KMS-11 (cell line): ENCODE results near the gene SPATA31E1.
A peak's percentile ranks its signal among the peaks of the same experiment; 100 is the strongest.

Experiments used
- H2AFZ ChIP-seq: fragments of 200-600 bp; sonication (generic); 2 replicates; pipeline ENCODE4 v1.6.1; 2016; ENCODE audit warnings: antibody characterized with exemption, mixed run types, low read depth
- H3K27ac ChIP-seq: fragments of 200-600 bp; sonication (generic); 2 replicates; pipeline ENCODE4 v1.6.1; 2016; ENCODE audit warnings: mild to moderate bottlenecking, mixed run types
- H3K27me3 ChIP-seq: fragments of 200-600 bp; sonication (generic); 2 replicates; pipeline ENCODE4 v1.6.1; 2017; ENCODE audit warnings: mild to moderate bottlenecking, low read depth, mixed run types, moderate library complexity; ENCODE audit not compliant: insufficient read depth
- H3K36me3 ChIP-seq: fragments of 200-600 bp; sonication (generic); 2 replicates; pipeline ENCODE4 v1.6.1; 2017; ENCODE audit warnings: mild to moderate bottlenecking, mixed run types; ENCODE audit not compliant: insufficient read depth
- H3K4me1 ChIP-seq: fragments of 200-600 bp; sonication (generic); 2 replicates; pipeline ENCODE4 v1.6.1; 2016; ENCODE audit warnings: mild to moderate bottlenecking, low read depth, mixed run types; ENCODE audit not compliant: poor library complexity, severe bottlenecking
- H3K4me2 ChIP-seq: fragments of 200-600 bp; sonication (generic); 2 replicates; pipeline ENCODE4 v1.7.0; 2016; ENCODE audit warnings: mild to moderate bottlenecking, mixed run types
- H3K4me3 ChIP-seq: fragments of 200-600 bp; sonication (generic); IDR thresholded peaks from 2 replicates; pipeline ENCODE4 v1.6.1; 2017; ENCODE audit warnings: low read depth, low read length, mixed read lengths; ENCODE audit not compliant: insufficient read depth
- H3K79me2 ChIP-seq: fragments of 200-600 bp; sonication (generic); 2 replicates; pipeline ENCODE4 v1.6.1; 2016; ENCODE audit warnings: low read depth, mixed run types; ENCODE audit not compliant: insufficient read depth
- H3K9ac ChIP-seq: fragments of 200-600 bp; sonication (generic); 2 replicates; pipeline ENCODE4 v1.6.1; 2016; ENCODE audit warnings: mild to moderate bottlenecking, mixed run types
- H4K20me1 ChIP-seq: fragments of 200-600 bp; sonication (generic); 2 replicates; pipeline ENCODE4 v1.6.1; 2016; ENCODE audit warnings: mild to moderate bottlenecking, mixed run types; ENCODE audit not compliant: insufficient read depth
- TF ChIP-seq, protein P1 (sequence below): fragments of 200-600 bp; sonication (generic); conservative IDR thresholded peaks from 2 replicates; pipeline ENCODE4 v1.6.1; 2017; ENCODE audit warnings: low read depth, mild to moderate bottlenecking, antibody characterized with exemption, low read length, moderate library complexity, mixed read lengths

Gene SPATA31E1

DNA sequence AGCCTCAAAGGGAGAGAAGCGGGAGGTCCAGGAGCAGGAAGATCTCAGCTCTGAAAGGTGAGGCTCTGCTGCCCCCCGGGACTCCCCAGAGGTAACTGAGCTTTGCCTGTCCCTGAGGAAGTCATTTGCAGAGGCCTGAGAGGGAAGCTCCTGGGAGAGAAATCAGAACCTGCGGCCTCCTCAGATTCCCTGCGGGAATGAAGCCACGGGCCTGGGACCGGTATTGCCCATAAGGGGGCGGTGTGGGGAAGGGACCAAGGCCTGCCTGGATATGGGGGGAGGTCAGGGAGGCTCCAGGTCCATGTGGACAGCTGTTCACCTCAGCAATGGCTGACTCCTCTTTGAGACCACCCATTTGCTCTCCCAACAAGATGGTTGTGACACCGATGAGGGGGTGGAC lies 1.3 kb downstream of the SPATA31E1 start:
- H3K4me2 ChIP-seq: no peak overlapping the region
- H3K4me1 ChIP-seq: peaks cover 11% of the 10 kb centered on the region
- no peaks in the 10 kb centered on the region for H3K36me3 ChIP-seq
- H2AFZ ChIP-seq: no peak overlapping the region
- H3K79me2 ChIP-seq: no peaks in the 10 kb centered on the region
- no peaks in the 10 kb centered on the region for H4K20me1 ChIP-seq
- TF ChIP-seq, protein P1, sequence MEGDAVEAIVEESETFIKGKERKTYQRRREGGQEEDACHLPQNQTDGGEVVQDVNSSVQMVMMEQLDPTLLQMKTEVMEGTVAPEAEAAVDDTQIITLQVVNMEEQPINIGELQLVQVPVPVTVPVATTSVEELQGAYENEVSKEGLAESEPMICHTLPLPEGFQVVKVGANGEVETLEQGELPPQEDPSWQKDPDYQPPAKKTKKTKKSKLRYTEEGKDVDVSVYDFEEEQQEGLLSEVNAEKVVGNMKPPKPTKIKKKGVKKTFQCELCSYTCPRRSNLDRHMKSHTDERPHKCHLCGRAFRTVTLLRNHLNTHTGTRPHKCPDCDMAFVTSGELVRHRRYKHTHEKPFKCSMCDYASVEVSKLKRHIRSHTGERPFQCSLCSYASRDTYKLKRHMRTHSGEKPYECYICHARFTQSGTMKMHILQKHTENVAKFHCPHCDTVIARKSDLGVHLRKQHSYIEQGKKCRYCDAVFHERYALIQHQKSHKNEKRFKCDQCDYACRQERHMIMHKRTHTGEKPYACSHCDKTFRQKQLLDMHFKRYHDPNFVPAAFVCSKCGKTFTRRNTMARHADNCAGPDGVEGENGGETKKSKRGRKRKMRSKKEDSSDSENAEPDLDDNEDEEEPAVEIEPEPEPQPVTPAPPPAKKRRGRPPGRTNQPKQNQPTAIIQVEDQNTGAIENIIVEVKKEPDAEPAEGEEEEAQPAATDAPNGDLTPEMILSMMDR: 0 out of 2 replicates have a peak, but pooled peaks have one; percentile 28
- no peak overlapping the region for H3K27ac ChIP-seq
- H3K9ac ChIP-seq: no peak overlapping the region
- H3K27me3 ChIP-seq: no peaks in the 10 kb centered on the region
- H3K4me3 ChIP-seq: no peak overlapping the region

DNA sequence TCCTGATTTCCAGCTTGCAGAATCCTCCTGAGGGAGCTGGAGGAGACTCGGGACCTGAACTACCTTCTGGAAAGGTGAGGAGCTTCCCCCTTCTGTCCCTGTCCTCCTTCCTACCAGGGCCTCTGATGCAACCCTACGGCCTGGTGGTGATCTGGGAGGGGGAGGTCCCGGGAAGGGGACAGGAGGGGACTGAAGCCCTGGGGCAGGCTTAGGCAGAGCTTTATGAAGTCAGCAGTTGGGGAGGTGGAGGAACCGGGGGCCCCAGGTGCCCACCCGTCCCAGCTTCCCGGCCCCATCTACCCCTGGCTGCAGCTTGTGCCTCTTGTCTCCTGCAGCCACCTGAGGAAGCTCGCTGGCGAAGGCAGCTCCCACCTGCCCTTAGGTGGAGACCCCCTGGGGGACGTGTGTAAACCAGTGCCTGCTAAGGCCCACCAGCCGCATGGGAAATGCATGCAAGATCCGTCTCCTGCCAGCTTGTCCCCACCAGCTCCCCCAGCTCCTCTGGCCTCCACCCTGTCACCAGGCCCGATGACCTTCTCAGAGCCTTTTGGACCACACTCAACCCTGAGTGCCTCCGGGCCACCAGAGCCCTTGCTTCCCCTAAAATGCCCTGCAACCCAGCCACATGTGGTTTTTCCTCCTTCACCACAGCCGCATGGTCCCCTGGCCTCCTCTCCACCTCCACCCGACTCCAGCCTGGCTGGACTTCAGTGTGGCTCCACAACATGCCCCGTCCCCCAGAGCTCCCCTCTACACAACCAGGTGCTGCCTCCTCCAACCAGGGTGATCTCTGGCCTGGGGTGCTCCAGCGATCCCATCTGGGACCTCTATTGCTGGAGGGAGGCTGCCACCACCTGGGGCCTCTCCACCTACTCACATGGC lies 2.1 kb downstream of the SPATA31E1 start:
- no peak overlapping the region for H3K4me2 ChIP-seq
- H3K27me3 ChIP-seq: no peaks in the 10 kb centered on the region
- TF ChIP-seq, protein P1: no peak
- no peaks in the 10 kb centered on the region for H4K20me1 ChIP-seq
- no peaks in the 10 kb centered on the region for H3K36me3 ChIP-seq
- no peak overlapping the region for H3K4me3 ChIP-seq
- peaks cover 11% of the 10 kb centered on the region for H3K4me1 ChIP-seq
- H3K27ac ChIP-seq: no peak overlapping the region
- no peaks in the 10 kb centered on the region for H3K79me2 ChIP-seq
- H3K9ac ChIP-seq: no peak overlapping the region
- H2AFZ ChIP-seq: no peak overlapping the region

DNA sequence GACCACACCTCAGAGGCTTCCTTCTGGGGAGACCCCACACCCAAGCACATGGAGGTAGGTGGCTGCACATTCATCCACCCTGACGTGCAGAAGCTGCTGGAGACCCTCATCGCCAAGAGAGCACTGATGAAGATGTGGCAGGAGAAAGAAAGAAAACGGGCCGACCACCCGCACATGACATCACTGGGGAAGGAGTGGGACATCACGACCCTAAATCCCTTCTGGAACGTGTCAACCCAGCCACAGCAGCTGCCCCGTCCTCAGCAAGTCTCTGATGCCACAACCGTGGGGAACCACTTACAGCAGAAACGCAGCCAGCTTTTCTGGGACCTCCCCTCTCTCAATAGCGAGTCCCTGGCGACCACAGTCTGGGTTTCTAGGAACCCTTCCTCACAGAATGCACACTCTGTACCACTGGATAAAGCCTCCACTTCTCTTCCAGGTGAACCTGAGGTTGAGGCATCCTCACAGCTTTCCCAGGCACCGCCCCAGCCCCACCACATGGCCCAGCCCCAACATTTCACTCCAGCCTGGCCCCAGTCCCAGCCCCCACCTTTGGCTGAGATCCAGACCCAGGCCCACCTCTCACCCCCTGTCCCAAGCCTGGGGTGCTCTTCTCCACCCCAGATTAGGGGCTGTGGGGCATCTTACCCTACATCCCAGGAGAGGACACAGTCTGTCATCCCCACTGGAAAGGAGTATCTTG lies 3.0 kb downstream of the SPATA31E1 start:
- no peak overlapping the region for H3K4me3 ChIP-seq
- H3K4me1 ChIP-seq: peaks cover 11% of the 10 kb centered on the region
- no peaks in the 10 kb centered on the region for H3K27me3 ChIP-seq
- H3K4me2 ChIP-seq: no peak overlapping the region
- no peak overlapping the region for H3K9ac ChIP-seq
- H3K27ac ChIP-seq: no peak overlapping the region
- H2AFZ ChIP-seq: no peak overlapping the region
- no peaks in the 10 kb centered on the region for H3K79me2 ChIP-seq
- TF ChIP-seq, protein P1: no peak
- no peaks in the 10 kb centered on the region for H4K20me1 ChIP-seq
- H3K36me3 ChIP-seq: no peaks in the 10 kb centered on the region

DNA sequence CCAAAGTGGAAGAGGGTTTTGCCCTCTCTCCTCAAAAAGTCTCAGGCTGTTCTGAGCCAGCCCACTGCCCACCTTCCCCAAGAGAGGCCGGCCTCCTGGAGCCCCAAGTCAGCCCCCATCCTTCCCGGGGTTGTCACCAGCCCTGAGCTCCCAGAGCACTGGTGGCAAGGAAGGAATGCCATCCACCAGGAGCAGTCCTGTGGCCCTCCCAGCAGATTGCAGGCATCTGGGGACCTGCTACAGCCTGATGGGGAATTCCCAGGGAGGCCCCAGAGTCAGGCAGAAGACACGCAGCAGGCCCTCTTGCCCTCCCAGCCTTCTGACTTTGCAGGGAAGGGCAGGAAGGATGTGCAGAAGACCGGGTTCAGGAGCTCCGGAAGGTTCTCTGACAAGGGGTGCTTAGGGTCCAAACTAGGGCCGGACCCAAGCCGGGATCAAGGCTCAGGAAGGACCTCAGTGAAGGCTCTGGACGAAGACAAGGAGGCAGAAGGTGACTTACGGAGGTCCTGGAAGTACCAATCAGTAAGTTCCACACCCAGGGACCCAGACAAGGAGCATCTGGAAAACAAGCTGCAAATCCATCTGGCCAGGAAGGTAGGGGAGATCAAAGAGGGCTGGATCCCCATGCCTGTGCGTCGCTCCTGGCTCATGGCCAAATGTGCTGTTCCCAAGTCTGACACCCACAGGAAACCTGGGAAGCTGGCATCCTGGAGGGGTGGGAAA lies 3.7 kb downstream of the SPATA31E1 start:
- TF ChIP-seq, protein P1: no peak
- Histone ChIP-seq H3K9ac (no peak overlapping the region), H3K79me2 (no peaks in the 10 kb centered on the region)

More for the DNA sequence above, 3.7 kb downstream of the SPATA31E1 start:
- Histone ChIP-seq H4K20me1 (no peaks in the 10 kb centered on the region), H3K4me3 (no peak overlapping the region), H3K27me3 (no peaks in the 10 kb centered on the region), H3K4me1 (peaks cover 11% of the 10 kb centered on the region), H3K36me3 (no peaks in the 10 kb centered on the region), H2AFZ (no peak overlapping the region), H3K27ac (no peak overlapping the region), H3K4me2 (no peak overlapping the region)
